CD4-positive, CD25-positive, alpha-beta regulatory T cell (primary cell): ENCODE data around the gene DACH1. TPM values are rescaled to one million over a fixed set of nuclear protein-coding genes. Genes with fewer than 3 reads are reported as not detected.
A peak's percentile ranks its signal among the peaks of the same experiment; 100 is the strongest.

Experiments used
- ATAC-seq, 2 donors: fragments of 150-1000 bp; cut with Tn5 transposase; one replicate each; pipeline ENCODE4 v1.10.0; 2021; ENCODE audit warnings: low read depth in 2 of 2, moderate number of reproducible peaks in 2 of 2, moderate library complexity in 1 of 2
- DNase-seq, 3 donors: peaks; one replicate each; pipeline versions ENCODE4 v3.0.0 to v3.0.0-alpha.2; 2012 to 2022; ENCODE audit warnings: mixed read lengths in 1 of 3
- H3K27ac ChIP-seq: one replicate; pipeline ENCODE4 v1.7.0; 2013; ENCODE audit warnings: mild to moderate bottlenecking, low read length; ENCODE audit not compliant: insufficient read depth, poor library complexity, severe bottlenecking
- H3K27me3 ChIP-seq: one replicate; pipeline ENCODE4 v1.7.0; 2013; ENCODE audit warnings: low read length; ENCODE audit not compliant: control insufficient read depth, insufficient read depth
- H3K36me3 ChIP-seq: one replicate; pipeline ENCODE4 v1.7.0; 2013; ENCODE audit warnings: mild to moderate bottlenecking, low read length, moderate library complexity; ENCODE audit not compliant: control insufficient read depth, insufficient read depth
- H3K4me1 ChIP-seq: 2 replicates; pipeline ENCODE4 v1.7.0; 2013; ENCODE audit warnings: mild to moderate bottlenecking, low read length; ENCODE audit not compliant: insufficient read depth, control insufficient read depth, poor library complexity, severe bottlenecking
- H3K4me3 ChIP-seq: one replicate; pipeline ENCODE4 v1.7.0; 2013; ENCODE audit warnings: low read depth, mild to moderate bottlenecking, low read length, moderate library complexity
- H3K9me3 ChIP-seq, 2 experiments: 1 replicate in 1 of 2; 2 replicates in 1 of 2; pipeline ENCODE4 v1.7.0; 2013; ENCODE audit warnings: low read length in 2 of 2, mild to moderate bottlenecking in 1 of 2, moderate library complexity in 1 of 2; ENCODE audit not compliant: control insufficient read depth in 2 of 2
- H3K27ac Mint-ChIP-seq, 3 donors: one replicate each; pipeline ENCODE4 v1.8.0; 2020 to 2022; ENCODE audit warnings: mild to moderate bottlenecking in 3 of 3, mixed read lengths in 3 of 3, moderate library complexity in 2 of 3
- H3K27me3 Mint-ChIP-seq: one replicate; pipeline ENCODE4 v1.8.0; 2022; ENCODE audit warnings: mild to moderate bottlenecking, mixed read lengths
- H3K36me3 Mint-ChIP-seq: one replicate; pipeline ENCODE4 v1.8.0; 2020; ENCODE audit warnings: mixed read lengths
- H3K4me1 Mint-ChIP-seq, 4 donors: one replicate each; pipeline ENCODE4 v1.8.0; 2020 to 2022; ENCODE audit warnings: mixed read lengths in 4 of 4, mild to moderate bottlenecking in 1 of 4
- H3K4me3 Mint-ChIP-seq, 4 donors: one replicate each; pipeline ENCODE4 v1.8.0; 2020 to 2022; ENCODE audit warnings: mild to moderate bottlenecking in 4 of 4, mixed read lengths in 4 of 4, moderate library complexity in 3 of 4
- H3K9me3 Mint-ChIP-seq, 7 donors: one replicate each; pipeline ENCODE4 v1.8.0; 2020 to 2022; ENCODE audit warnings: mixed read lengths in 7 of 7, mild to moderate bottlenecking in 3 of 7, moderate library complexity in 2 of 7
- polyA plus RNA-seq, 4 donors: library from polyadenylated mRNA; unstranded; fragments of 300-500 nt; fragmentation: Illumina TruSeq; gene quantifications; one replicate each; pipeline ENCODE4 v1.2.3, GENCODE V29; 2021
- total RNA-seq: library from RNA; stranded (reverse); gene quantifications from one replicate; pipeline ENCODE4 v1.2.3, GENCODE V29; 2022

DACH1 gene
- total and polyA plus RNA-seq, 5 donors from 2014 or later: 0.47 TPM; not detected in 4

DNA sequence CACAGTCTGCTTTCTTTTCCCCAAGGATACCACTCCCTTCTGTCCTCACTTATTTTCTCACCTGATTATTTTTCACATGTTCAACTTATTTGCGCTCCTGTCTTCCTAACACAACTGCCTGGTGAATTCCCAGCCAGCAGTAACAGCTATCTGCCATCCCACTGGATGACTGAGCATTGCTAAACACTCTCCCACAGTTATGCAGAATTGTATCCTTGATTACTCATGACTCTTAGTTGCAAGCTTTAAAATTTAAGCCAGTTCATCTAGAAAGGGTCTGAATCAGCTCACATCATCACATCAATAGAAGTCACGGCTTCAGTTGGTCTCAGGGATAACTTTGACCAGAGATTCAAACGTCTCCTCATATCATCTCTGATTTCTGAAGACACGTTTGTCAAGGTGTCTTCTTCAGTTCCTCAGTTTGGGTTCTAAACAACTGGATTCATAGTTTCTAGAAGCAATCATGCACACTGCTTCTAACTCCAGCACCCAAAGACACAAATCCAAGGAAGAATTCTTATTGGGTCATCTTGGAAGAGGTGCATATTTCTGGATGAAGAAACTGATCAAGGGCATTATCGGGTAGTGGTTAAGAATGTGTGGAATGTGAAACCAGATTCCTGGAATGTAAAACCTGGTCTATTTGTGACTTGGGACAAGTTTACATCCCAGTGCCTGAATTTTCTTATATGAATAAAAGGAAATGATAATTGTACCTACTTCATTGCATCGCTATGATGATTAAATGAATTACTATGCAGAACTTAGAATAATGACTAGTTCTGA is 13.9 kb upstream of the DACH1 start:
- ATAC-seq: no peak
- Histone ChIP-seq H3K4me1 (no peaks in the 10 kb centered on the region), H3K9me3 (no peaks in the 10 kb centered on the region), H3K27me3 (no peaks in the 10 kb centered on the region), H3K36me3 (no peaks in the 10 kb centered on the region), H3K4me3 (no peak overlapping the region), H3K27ac (no peak overlapping the region)
- Mint-ChIP-seq H3K4me3 (no peak overlapping the region), H3K4me1 (no peaks in the 10 kb centered on the region), H3K27me3 (no peaks in the 10 kb centered on the region), H3K36me3 (no peaks in the 10 kb centered on the region), H3K27ac (no peak overlapping the region), H3K9me3 (peaks cover 0 to 14% (median 1%) of the 10 kb centered on the region in 7 donors)
- DNase-seq: no peak

DNA sequence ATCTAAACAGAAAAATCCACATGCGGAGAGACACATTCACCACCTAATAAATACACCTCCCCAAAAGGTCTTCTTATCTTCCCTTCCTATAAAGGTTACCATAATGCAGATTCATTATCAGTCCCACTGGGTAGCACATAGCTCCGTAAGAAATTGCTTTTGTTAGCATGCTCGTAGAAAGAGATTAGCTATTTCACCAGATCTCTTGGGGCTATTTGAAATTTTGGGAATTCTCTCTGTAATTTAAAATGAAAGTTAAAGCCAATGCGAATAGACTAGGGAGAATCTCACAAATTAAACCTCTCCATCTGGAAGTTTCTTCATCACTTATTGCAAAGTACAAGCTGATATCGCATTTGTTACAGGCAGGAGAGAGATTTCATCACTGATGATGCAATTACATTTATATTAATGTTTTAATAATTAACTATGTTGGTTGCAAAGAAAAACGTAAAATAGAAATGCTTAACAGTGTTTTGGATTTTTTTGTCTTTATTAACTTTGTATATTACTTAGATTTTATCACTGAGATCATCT is 12.9 kb upstream of the DACH1 start:
- Histone ChIP-seq H3K36me3 (no peaks in the 10 kb centered on the region), H3K4me1 (no peaks in the 10 kb centered on the region), H3K27me3 (no peaks in the 10 kb centered on the region), H3K4me3 (no peak overlapping the region), H3K27ac (no peak overlapping the region), H3K9me3 (no peaks in the 10 kb centered on the region)
- Mint-ChIP-seq H3K36me3 (no peaks in the 10 kb centered on the region), H3K9me3 (peaks cover 0 to 13% (median 1%) of the 10 kb centered on the region in 7 donors), H3K4me1 (no peaks in the 10 kb centered on the region), H3K4me3 (no peak overlapping the region), H3K27ac (no peak overlapping the region), H3K27me3 (no peaks in the 10 kb centered on the region)
- DNase-seq: no peak
- no peak for ATAC-seq

DNA sequence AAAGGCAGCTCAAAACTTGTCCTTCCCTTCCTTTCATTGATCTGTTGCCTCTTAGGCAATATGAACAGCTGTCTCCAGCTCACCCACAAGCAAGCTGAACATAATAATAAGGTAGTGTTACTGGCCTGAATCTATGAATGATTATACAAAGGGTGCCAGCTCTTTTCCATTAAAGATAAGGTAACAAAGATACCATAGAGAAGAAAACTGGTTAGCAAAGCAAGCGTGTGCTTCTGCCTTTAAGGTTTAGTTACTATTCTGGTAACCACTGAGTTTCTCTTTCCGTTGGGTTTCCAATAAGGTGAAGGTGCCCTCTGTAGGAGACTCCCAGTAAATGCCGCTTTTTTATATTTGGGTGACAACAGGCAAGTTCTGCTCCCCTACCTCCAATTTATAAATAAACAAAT is 12.1 kb upstream of the DACH1 start:
- H3K4me1 ChIP-seq: no peaks in the 10 kb centered on the region
- Mint-ChIP-seq H3K4me3 (no peak overlapping the region), H3K27me3 (no peaks in the 10 kb centered on the region), H3K27ac (no peak overlapping the region), H3K4me1 (no peaks in the 10 kb centered on the region), H3K9me3 (peaks cover 0 to 8% (median 1%) of the 10 kb centered on the region in 7 donors), H3K36me3 (no peaks in the 10 kb centered on the region)
- H3K9me3 ChIP-seq: no peaks in the 10 kb centered on the region
- ATAC-seq (no peak), DNase-seq (peak in 1 of 3 donors; percentile 21)
- H3K27me3 ChIP-seq: no peaks in the 10 kb centered on the region
- no peaks in the 10 kb centered on the region for H3K36me3 ChIP-seq
- no peak overlapping the region for H3K27ac ChIP-seq
- no peak overlapping the region for H3K4me3 ChIP-seq

DNA sequence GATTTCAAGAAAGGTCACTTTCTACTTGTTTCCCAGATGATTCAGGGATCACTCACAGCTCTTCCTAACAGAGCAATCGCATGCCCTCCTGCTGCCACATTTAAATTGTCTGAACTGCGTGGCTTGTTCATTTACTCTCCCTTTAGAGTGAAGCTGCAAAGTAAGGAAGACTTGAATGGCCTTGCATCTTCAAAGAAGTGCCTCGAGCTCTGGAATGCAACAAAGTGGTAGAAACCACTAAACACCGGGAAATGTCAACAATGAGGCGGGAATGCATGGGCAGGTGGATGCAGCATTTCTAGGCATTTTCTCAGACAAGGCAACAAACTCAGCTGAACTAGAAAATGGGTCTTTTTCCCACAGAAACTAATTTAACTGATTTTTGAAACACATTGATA is 10.3 kb upstream of the DACH1 start:
- H3K9me3 ChIP-seq: no peaks in the 10 kb centered on the region
- H3K27ac ChIP-seq: no peak overlapping the region
- H3K27me3 ChIP-seq: no peaks in the 10 kb centered on the region
- H3K4me3 ChIP-seq: no peak overlapping the region
- no peak overlapping the region for H3K4me3 Mint-ChIP-seq
- DNase-seq: no peak
- H3K4me1 ChIP-seq: no peaks in the 10 kb centered on the region
- peaks cover 0 to 5% (median 1%) of the 10 kb centered on the region in 7 donors for H3K9me3 Mint-ChIP-seq
- ATAC-seq: no peak
- no peaks in the 10 kb centered on the region for H3K36me3 Mint-ChIP-seq
- no peak overlapping the region for H3K27ac Mint-ChIP-seq
- no peaks in the 10 kb centered on the region for H3K36me3 ChIP-seq
- no peaks in the 10 kb centered on the region for H3K4me1 Mint-ChIP-seq
- H3K27me3 Mint-ChIP-seq: no peaks in the 10 kb centered on the region

DNA sequence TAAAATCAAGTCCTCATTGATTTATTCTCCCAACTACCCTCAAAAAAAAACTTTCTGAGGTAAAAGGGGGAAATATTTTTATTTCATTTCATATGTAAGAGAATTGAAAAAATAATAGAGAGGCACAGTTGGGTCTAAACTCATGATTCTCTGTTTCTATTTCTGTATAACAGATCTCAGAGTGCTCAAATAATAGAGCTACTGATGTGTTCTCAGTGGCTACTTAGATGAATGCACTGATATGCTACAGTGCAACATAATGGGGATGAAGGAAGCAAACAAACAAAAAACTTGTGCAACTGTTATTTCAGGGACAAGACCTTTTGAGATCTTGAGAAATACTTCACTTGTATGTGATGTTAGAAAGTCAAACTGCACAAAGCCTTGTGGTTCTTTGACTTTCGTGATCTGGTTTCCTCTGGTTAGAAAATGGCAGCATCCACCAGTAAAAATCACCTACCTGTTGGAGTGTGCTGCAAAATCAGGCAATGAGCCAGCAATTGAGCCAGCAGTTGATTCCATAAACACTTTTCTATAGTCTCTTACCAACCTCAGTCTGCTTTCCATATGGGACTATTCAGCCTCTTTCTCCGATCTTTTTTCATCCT is 9.7 kb upstream of the DACH1 start:
- Mint-ChIP-seq H3K9me3 (peaks cover 0 to 5% (median 3%) of the 10 kb centered on the region in 7 donors), H3K27me3 (no peaks in the 10 kb centered on the region), H3K36me3 (no peaks in the 10 kb centered on the region), H3K27ac (no peak overlapping the region), H3K4me1 (no peaks in the 10 kb centered on the region), H3K4me3 (no peak overlapping the region)
- ATAC-seq: no peak
- H3K36me3 ChIP-seq: no peaks in the 10 kb centered on the region
- H3K4me3 ChIP-seq: no peak overlapping the region
- no peaks in the 10 kb centered on the region for H3K4me1 ChIP-seq
- no peaks in the 10 kb centered on the region for H3K27me3 ChIP-seq
- no peak for DNase-seq
- no peaks in the 10 kb centered on the region for H3K9me3 ChIP-seq
- no peak overlapping the region for H3K27ac ChIP-seq

DNA sequence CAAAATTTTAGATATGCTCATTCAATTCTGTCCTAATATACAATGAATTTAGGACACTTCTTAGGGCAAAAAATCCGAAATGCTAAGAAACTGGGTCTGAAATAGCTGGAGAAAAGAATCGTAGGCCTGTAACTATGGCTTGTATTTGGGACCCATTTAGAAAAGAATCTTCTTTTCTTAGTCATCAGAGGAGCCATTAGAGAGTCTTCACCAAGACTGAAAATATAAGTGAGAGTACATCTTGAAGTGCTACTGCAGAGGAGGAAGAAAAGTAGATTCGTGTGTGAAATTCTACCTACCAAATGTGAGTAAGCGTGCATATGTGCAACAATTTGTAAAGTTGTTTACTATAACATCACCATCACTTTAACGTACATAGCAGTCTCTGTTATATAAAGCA is 8.8 kb upstream of the DACH1 start:
- Histone ChIP-seq H3K36me3 (no peaks in the 10 kb centered on the region), H3K27me3 (no peaks in the 10 kb centered on the region), H3K4me1 (no peaks in the 10 kb centered on the region), H3K9me3 (no peaks in the 10 kb centered on the region), H3K4me3 (no peak overlapping the region), H3K27ac (no peak overlapping the region)
- no peak for DNase-seq
- H3K27ac Mint-ChIP-seq: no peak overlapping the region
- H3K36me3 Mint-ChIP-seq: no peaks in the 10 kb centered on the region
- H3K27me3 Mint-ChIP-seq: peaks cover under 1% of the 10 kb centered on the region
- no peak for ATAC-seq
- H3K4me1 Mint-ChIP-seq: no peaks in the 10 kb centered on the region
- peaks cover 0 to 4% (median 2%) of the 10 kb centered on the region in 7 donors for H3K9me3 Mint-ChIP-seq
- H3K4me3 Mint-ChIP-seq: no peak overlapping the region

DNA sequence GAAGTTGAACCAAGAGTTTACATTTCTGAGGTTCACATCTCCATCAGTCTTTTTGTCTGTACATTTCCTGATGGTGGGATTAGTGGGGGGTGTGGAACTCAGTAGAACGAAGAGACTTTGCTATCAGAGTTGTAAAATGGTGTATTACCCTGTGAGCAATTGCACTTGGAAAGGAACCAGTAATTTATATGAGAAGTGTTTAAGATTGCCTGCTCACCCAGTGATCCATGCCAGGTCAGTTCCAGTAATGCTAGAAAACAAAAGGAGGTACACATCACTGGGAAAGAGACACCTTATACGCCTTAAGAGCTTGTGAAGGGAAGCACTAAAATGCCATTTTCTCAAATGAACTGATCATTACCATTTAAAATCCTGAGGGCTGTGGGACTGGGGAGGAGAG is 7.5 kb upstream of the DACH1 start:
- Histone ChIP-seq H3K27ac (no peak overlapping the region), H3K36me3 (no peaks in the 10 kb centered on the region), H3K4me3 (no peak overlapping the region), H3K27me3 (no peaks in the 10 kb centered on the region), H3K4me1 (no peaks in the 10 kb centered on the region), H3K9me3 (no peaks in the 10 kb centered on the region)
- ATAC-seq (no peak), DNase-seq (no peak)
- Mint-ChIP-seq H3K36me3 (no peaks in the 10 kb centered on the region), H3K4me1 (no peaks in the 10 kb centered on the region), H3K9me3 (peaks cover 0 to 4% (median 0%) of the 10 kb centered on the region in 7 donors), H3K4me3 (no peak overlapping the region), H3K27ac (no peak overlapping the region), H3K27me3 (peaks cover 13% of the 10 kb centered on the region)
